ENCODE data around the gene MTUS2.

MTUS2 gene

GRCh38 chr13:28954419-28954725, 134.2 kb downstream of the MTUS2 start:
- no peak overlapping the region for H3K4me3 ChIP-seq (ENCODE audit: low read depth, low read length)
- no peak for DNase-seq (ENCODE audit: low read depth)
- TF ChIP-seq CTCF (conservative IDR thresholded peaks at IDR 0.05; ENCODE audit: low read depth, low read length): no peak

- no peak for DNase-seq (ENCODE audit: low read depth)
- H3K4me3 ChIP-seq (ENCODE audit: low read depth, low read length): no peak overlapping the region
- TF ChIP-seq CTCF (conservative IDR thresholded peaks at IDR 0.05; ENCODE audit: low read depth, low read length): no peak
These were observed 134.7 kb downstream of the MTUS2 start for GRCh38 chr13:28954810-28955209.

- no peak for TF ChIP-seq CTCF (conservative IDR thresholded peaks at IDR 0.05; ENCODE audit: low read depth, low read length)
- DNase-seq (ENCODE audit: low read depth): no peak
- no peak overlapping the region for H3K4me3 ChIP-seq (ENCODE audit: low read depth, low read length)
These were observed 135.3 kb downstream of the MTUS2 start for GRCh38 chr13:28955264-28955966.

- no peak for DNase-seq (ENCODE audit: low read depth)
- no peak for TF ChIP-seq CTCF (conservative IDR thresholded peaks at IDR 0.05; ENCODE audit: low read depth, low read length)
- H3K4me3 ChIP-seq (ENCODE audit: low read depth, low read length): no peak overlapping the region
These were observed 137.9 kb downstream of the MTUS2 start for GRCh38 chr13:28958018-28958417.

- no peak for TF ChIP-seq CTCF (conservative IDR thresholded peaks at IDR 0.05; ENCODE audit: low read depth, low read length)
- no peak for DNase-seq (ENCODE audit: low read depth)
- no peak overlapping the region for H3K4me3 ChIP-seq (ENCODE audit: low read depth, low read length)
These were observed 138.3 kb downstream of the MTUS2 start for GRCh38 chr13:28958441-28958840.

GRCh38 chr13:28964052-28964451, 143.9 kb downstream of the MTUS2 start:
- no peak for DNase-seq (ENCODE audit: low read depth)
- no peak overlapping the region for H3K4me3 ChIP-seq (ENCODE audit: low read depth, low read length)
- TF ChIP-seq CTCF (conservative IDR thresholded peaks at IDR 0.05; ENCODE audit: low read depth, low read length): no peak

- no peak overlapping the region for H3K4me3 ChIP-seq (ENCODE audit: low read depth, low read length)
- DNase-seq (ENCODE audit: low read depth): no peak
- no peak for TF ChIP-seq CTCF (conservative IDR thresholded peaks at IDR 0.05; ENCODE audit: low read depth, low read length)
These were observed 144.7 kb downstream of the MTUS2 start for GRCh38 chr13:28964803-28965202.
